PC-3 (cell line): ENCODE data around the gene GALNTL6.

Source experiments
- CTCF ChIP-seq: fragments of 300-600 bp; sonication (generic); conservative IDR thresholded peaks from 2 replicates; pipeline ENCODE4 v1.5.1; 2017; ENCODE audit warnings: antibody characterized with exemption, low read depth, mild to moderate bottlenecking, low read length
- EZH2 ChIP-seq: fragments of 300-600 bp; sonication (generic); IDR thresholded peaks from one replicate; pipeline ENCODE4 v1.6.1; 2017; ENCODE audit warnings: antibody characterized with exemption, mild to moderate bottlenecking, low read length; ENCODE audit not compliant: unreplicated experiment
- EZH2phosphoT487 ChIP-seq: fragments of 300-600 bp; sonication (generic); IDR thresholded peaks from 2 replicates; pipeline ENCODE4 v1.6.1; 2018; ENCODE audit warnings: mild to moderate bottlenecking, antibody characterized with exemption, low read length, borderline replicate concordance

- no peak for TF ChIP-seq CTCF
- TF ChIP-seq EZH2: no peak
- no peak for TF ChIP-seq EZH2phosphoT487
Observed at GRCh38 chr4:173044340-173044739, 1231.1 kb downstream of the GALNTL6 start.
